ENCODE measurements around the gene TMBIM6. TPM values are rescaled to one million over a fixed set of nuclear protein-coding genes. Genes with fewer than 3 reads are reported as not detected.
A peak's percentile ranks its signal among the peaks of the same experiment; 100 is the strongest.

The TMBIM6 gene
- total RNA-seq, 6 experiments from 2014 or later: 471 to 545 (median 497) TPM

DNA sequence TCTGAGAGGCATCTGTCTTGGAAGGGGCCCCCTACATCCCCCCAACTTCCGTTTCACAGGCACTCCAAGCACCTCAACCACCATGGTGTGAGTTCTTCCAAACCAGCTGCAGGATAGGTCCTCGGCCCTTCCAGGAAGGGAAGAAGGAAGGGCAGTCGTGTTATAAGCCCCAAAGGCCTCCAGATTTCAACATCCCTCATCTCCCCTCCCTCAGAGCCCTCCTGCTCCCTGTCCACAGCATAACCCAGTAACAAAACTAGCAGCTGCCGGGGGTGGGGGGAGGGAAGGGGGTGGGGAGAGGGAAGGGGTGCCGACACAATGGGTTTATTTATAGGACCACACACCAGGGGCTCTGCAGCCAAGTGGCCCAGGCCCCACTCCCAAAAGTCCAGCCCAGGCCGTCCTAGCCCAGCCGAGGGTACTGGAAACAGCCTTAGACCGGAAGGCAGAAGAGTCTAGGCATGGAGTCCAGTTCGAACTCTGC, 68.6 kb downstream of the TMBIM6 start:
- H3K4me3 Mint-ChIP-seq: no peak overlapping the region
- H3K27ac Mint-ChIP-seq: no peak overlapping the region
- DNase-seq: no peak
- peaks cover 3% of the 10 kb centered on the region for H3K27me3 Mint-ChIP-seq (ENCODE audit: insufficient read depth)
- H3K4me1 Mint-ChIP-seq (ENCODE audit: low read depth): peaks cover 15% of the 10 kb centered on the region
- peaks cover 20% of the 10 kb centered on the region; the same call in 1 of the 2 replicates for H3K36me3 Mint-ChIP-seq (ENCODE audit: low read depth)
- H3K9me3 Mint-ChIP-seq: no peaks in the 10 kb centered on the region
- no peak for TF ChIP-seq CTCF (IDR thresholded peaks at IDR 0.05)

GRCh38 chr12:49811136-49811535, 69.8 kb downstream of the TMBIM6 start:
- no peak for DNase-seq
- H3K27me3 Mint-ChIP-seq (ENCODE audit: insufficient read depth): peaks cover 3% of the 10 kb centered on the region; the same call in 1 of the 2 replicates
- H3K4me1 Mint-ChIP-seq (ENCODE audit: low read depth): peaks cover 21% of the 10 kb centered on the region
- no peak for TF ChIP-seq CTCF (IDR thresholded peaks at IDR 0.05)
- H3K27ac Mint-ChIP-seq: no peak overlapping the region
- no peak overlapping the region for H3K4me3 Mint-ChIP-seq
- no peaks in the 10 kb centered on the region for H3K9me3 Mint-ChIP-seq
- peaks cover 21% of the 10 kb centered on the region for H3K36me3 Mint-ChIP-seq (ENCODE audit: low read depth)

DNA sequence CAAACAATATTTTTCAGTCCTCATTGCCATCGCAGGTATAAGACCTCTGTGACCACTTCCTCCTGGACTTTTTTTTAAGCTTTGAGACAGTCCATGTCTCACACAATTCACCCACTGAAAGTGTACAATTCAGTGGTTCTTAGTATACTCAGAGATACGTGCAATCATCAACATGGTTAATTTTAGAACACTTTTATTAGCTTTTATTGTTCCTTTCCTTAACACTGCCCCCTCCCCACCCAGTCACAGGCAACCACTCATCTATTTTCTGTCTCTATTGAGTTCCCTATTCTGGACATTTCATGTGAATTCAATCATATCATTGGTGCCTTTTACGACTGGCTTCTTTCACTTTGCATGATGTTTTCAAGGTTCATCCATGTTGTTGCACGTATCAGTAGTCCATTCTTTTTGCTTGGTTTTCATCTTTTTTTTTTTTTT, 70.6 kb downstream of the TMBIM6 start:
- Mint-ChIP-seq H3K4me1 (ENCODE audit: low read depth) (peaks cover 21% of the 10 kb centered on the region), H3K27me3 (ENCODE audit: insufficient read depth) (peaks cover 3% of the 10 kb centered on the region; the same call in 1 of the 2 replicates), H3K9me3 (no peaks in the 10 kb centered on the region), H3K27ac (no peak overlapping the region), H3K4me3 (no peak overlapping the region), H3K36me3 (ENCODE audit: low read depth) (peaks cover 21% of the 10 kb centered on the region)
- TF ChIP-seq CTCF (IDR thresholded peaks at IDR 0.05): no peak
- no peak for DNase-seq

DNA sequence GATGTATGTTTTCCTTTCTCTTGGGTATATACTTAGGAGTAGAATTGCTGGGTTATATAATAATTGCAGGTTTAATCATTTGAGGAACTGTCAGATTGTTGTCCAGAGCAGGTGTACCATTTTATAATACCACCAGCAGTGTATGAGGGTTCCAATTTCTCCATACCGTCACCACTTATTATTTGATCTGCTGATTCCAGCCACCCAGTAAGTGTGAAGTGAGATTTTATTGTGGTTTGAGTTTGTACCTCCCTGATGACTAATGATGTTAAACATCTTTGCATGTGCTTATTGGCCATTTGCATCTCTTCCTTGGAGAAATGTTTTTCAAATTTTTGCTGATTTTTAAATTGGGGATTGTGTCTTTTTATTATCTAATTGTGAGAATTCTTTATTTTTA, 71.8 kb downstream of the TMBIM6 start:
- Mint-ChIP-seq H3K27ac (peak overlapping the region; percentile 40), H3K9me3 (no peaks in the 10 kb centered on the region), H3K27me3 (ENCODE audit: insufficient read depth) (peaks cover 3% of the 10 kb centered on the region; the same call in 1 of the 2 replicates), H3K36me3 (ENCODE audit: low read depth) (peaks cover 21% of the 10 kb centered on the region), H3K4me3 (no peak overlapping the region), H3K4me1 (ENCODE audit: low read depth) (peaks cover 26% of the 10 kb centered on the region)
- TF ChIP-seq CTCF (IDR thresholded peaks at IDR 0.05): no peak
- DNase-seq: no peak

Other genes starting within 250 kb of the TMBIM6 start
- gene KCNH3, start 202.5 kb upstream of the TMBIM6 start, total RNA-seq (2021; fragmentation: NEBNext Ultra II Directional; extraction: Animal tissue kit (Norgen Biotek cat#: 25700)): under 1 TPM in 2 of 6 experiments, not detected in 4; 0.05 to 0.10 TPM
- 10 to 100 TPM; 46.2 to 59.8 (median 55.4) TPM for gene MCRS1, start 173.4 kb upstream of the TMBIM6 start, total RNA-seq (2021; fragmentation: NEBNext Ultra II Directional; extraction: Animal tissue kit (Norgen Biotek cat#: 25700))
- gene FAM186B, start 135.9 kb upstream of the TMBIM6 start, total RNA-seq (2021; fragmentation: NEBNext Ultra II Directional; extraction: Animal tissue kit (Norgen Biotek cat#: 25700)): under 1 TPM; 0.21 to 0.46 (median 0.31) TPM
- gene PRPF40B, start 118.0 kb upstream of the TMBIM6 start, total RNA-seq (2021; fragmentation: NEBNext Ultra II Directional; extraction: Animal tissue kit (Norgen Biotek cat#: 25700)): 10 to 100 TPM; 10.3 to 11.9 (median 11.2) TPM
- gene FMNL3, start 34.2 kb upstream of the TMBIM6 start, total RNA-seq (2021; fragmentation: NEBNext Ultra II Directional; extraction: Animal tissue kit (Norgen Biotek cat#: 25700)): 10 to 100 TPM; 15.8 to 21.8 (median 19.5) TPM
- 10 to 100 TPM; 24.4 to 37.5 (median 25.0) TPM for gene NCKAP5L, start 86.9 kb downstream of the TMBIM6 start, total RNA-seq (2021; fragmentation: NEBNext Ultra II Directional; extraction: Animal tissue kit (Norgen Biotek cat#: 25700))
- gene BCDIN3D, start 101.5 kb downstream of the TMBIM6 start, total RNA-seq (2021; fragmentation: NEBNext Ultra II Directional; extraction: Animal tissue kit (Norgen Biotek cat#: 25700)): 1 to 10 TPM; 1.5 to 2.9 (median 2.0) TPM
- gene FAIM2, start 162.3 kb downstream of the TMBIM6 start, total RNA-seq (2021; fragmentation: NEBNext Ultra II Directional; extraction: Animal tissue kit (Norgen Biotek cat#: 25700)): 1 to 10 TPM in 4 of 6 experiments, under 1 TPM in 2; 0.24 to 1.1 (median 1.1) TPM
- gene AQP2, start 209.2 kb downstream of the TMBIM6 start, total RNA-seq (2021; fragmentation: NEBNext Ultra II Directional; extraction: Animal tissue kit (Norgen Biotek cat#: 25700)): not detected
- gene AQP5, start 220.3 kb downstream of the TMBIM6 start, total RNA-seq (2021; fragmentation: NEBNext Ultra II Directional; extraction: Animal tissue kit (Norgen Biotek cat#: 25700)): not detected
- gene AQP6, start 231.4 kb downstream of the TMBIM6 start, total RNA-seq (2021; fragmentation: NEBNext Ultra II Directional; extraction: Animal tissue kit (Norgen Biotek cat#: 25700)): not detected